ENCODE measurements around the gene AP1G2. TPM values are rescaled to one million over a fixed set of nuclear protein-coding genes. Genes with fewer than 3 reads are reported as not detected.

Gene AP1G2
- total and polyA plus RNA-seq, 2 of the 13 experiments (the other 11 are each of a cell fraction or from before 2014, with no cell fraction given), result 96.9 to 611 TPM

DNA sequence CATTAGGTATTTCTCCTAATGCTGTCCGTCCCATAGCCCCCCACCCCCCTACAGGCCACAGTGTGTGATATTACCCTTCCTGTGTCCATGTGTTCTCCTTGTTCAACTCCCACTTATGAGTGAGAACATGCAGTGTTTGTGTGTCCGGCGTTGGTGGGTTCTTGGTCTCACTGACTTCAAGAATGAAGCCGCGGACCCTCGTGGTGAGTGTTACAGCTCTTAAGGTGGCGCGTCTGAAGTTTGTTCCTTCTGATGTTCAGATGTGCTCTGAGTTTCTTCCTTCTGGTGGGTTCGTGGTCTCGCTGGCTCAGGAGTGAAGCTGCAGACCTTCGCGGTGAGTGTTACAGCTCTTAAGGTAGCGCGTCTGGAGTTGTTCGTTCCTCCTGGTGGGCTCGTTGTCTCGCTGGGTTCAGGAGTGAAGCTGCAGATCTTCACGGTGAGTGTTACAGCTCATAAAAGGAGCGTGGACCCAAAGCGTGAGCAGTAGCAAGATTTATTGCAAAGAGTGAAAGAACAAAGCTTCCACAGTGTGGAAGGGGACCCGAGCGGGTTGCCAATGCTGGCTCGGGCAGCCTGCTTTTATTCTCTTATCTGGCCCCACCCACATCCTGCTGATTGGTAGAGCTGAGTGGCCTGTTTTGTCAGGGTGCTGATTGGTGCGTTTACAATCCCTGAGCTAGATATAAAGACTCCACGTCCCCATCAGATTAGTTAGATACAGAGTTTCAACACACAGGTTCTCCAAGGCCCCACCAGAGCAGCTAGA, 16.4 kb upstream of the AP1G2 start (continued):
- TF ChIP-seq ESRRA (CRISPR knock-in tag; IDR thresholded peaks at IDR 0.05; ENCODE audit: low read depth) (peak; percentile 86), ATAD3A (CRISPR knock-in tag; IDR thresholded peaks at IDR 0.05) (peak; percentile 93), NCOA2 (CRISPR knock-in tag; IDR thresholded peaks at IDR 0.05) (peak; percentile 85; the same call in 1 of the 2 replicates), ARNT2 (CRISPR knock-in tag; IDR thresholded peaks at IDR 0.05; ENCODE audit: low read depth) (peak; percentile 89; the same call in 1 of the 2 replicates), JUND (CRISPR knock-in tag; IDR thresholded peaks at IDR 0.05) (peak; percentile 88), PHF8 (CRISPR knock-in tag; IDR thresholded peaks at IDR 0.05) (peak; percentile 58), TEAD3 (CRISPR knock-in tag; optimal IDR thresholded peaks at IDR 0.05; ENCODE audit: borderline replicate concordance) (peak; percentile 74), YEATS2 (CRISPR knock-in tag; IDR thresholded peaks at IDR 0.05; ENCODE audit: borderline replicate concordance) (peak; percentile 89), RBM39 (IDR thresholded peaks at IDR 0.05; ENCODE audit: low read depth, low read length, poor library complexity, severe bottlenecking) (peak; percentile 85), ELF3 (CRISPR knock-in tag; IDR thresholded peaks at IDR 0.05) (peak; percentile 86), POLR2AphosphoS5 (IDR thresholded peaks at IDR 0.05; ENCODE audit: low read depth, low read length) (peak; percentile 76), ZNF614 (CRISPR knock-in tag; IDR thresholded peaks at IDR 0.05; ENCODE audit: borderline replicate concordance) (peak; percentile 73; the same call in 1 of the 2 replicates), ZNF850 (CRISPR knock-in tag; conservative IDR thresholded peaks at IDR 0.05) (0 out of 2 replicates have a peak, but pooled peaks have one; percentile 41)
- TF ChIP-seq, protein P1, sequence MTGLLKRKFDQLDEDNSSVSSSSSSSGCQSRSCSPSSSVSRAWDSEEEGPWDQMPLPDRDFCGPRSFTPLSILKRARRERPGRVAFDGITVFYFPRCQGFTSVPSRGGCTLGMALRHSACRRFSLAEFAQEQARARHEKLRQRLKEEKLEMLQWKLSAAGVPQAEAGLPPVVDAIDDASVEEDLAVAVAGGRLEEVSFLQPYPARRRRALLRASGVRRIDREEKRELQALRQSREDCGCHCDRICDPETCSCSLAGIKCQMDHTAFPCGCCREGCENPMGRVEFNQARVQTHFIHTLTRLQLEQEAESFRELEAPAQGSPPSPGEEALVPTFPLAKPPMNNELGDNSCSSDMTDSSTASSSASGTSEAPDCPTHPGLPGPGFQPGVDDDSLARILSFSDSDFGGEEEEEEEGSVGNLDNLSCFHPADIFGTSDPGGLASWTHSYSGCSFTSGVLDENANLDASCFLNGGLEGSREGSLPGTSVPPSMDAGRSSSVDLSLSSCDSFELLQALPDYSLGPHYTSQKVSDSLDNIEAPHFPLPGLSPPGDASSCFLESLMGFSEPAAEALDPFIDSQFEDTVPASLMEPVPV (CRISPR knock-in tag; IDR thresholded peaks at IDR 0.05), result peak; percentile 94
- TF ChIP-seq, protein P2, sequence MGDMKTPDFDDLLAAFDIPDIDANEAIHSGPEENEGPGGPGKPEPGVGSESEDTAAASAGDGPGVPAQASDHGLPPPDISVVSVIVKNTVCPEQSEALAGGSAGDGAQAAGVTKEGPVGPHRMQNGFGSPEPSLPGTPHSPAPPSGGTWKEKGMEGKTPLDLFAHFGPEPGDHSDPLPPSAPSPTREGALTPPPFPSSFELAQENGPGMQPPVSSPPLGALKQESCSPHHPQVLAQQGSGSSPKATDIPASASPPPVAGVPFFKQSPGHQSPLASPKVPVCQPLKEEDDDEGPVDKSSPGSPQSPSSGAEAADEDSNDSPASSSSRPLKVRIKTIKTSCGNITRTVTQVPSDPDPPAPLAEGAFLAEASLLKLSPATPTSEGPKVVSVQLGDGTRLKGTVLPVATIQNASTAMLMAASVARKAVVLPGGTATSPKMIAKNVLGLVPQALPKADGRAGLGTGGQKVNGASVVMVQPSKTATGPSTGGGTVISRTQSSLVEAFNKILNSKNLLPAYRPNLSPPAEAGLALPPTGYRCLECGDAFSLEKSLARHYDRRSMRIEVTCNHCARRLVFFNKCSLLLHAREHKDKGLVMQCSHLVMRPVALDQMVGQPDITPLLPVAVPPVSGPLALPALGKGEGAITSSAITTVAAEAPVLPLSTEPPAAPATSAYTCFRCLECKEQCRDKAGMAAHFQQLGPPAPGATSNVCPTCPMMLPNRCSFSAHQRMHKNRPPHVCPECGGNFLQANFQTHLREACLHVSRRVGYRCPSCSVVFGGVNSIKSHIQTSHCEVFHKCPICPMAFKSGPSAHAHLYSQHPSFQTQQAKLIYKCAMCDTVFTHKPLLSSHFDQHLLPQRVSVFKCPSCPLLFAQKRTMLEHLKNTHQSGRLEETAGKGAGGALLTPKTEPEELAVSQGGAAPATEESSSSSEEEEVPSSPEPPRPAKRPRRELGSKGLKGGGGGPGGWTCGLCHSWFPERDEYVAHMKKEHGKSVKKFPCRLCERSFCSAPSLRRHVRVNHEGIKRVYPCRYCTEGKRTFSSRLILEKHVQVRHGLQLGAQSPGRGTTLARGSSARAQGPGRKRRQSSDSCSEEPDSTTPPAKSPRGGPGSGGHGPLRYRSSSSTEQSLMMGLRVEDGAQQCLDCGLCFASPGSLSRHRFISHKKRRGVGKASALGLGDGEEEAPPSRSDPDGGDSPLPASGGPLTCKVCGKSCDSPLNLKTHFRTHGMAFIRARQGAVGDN (CRISPR knock-in tag; IDR thresholded peaks at IDR 0.05), result peak; percentile 47; the same call in 1 of the 2 replicates
- TF ChIP-seq, protein P3, sequence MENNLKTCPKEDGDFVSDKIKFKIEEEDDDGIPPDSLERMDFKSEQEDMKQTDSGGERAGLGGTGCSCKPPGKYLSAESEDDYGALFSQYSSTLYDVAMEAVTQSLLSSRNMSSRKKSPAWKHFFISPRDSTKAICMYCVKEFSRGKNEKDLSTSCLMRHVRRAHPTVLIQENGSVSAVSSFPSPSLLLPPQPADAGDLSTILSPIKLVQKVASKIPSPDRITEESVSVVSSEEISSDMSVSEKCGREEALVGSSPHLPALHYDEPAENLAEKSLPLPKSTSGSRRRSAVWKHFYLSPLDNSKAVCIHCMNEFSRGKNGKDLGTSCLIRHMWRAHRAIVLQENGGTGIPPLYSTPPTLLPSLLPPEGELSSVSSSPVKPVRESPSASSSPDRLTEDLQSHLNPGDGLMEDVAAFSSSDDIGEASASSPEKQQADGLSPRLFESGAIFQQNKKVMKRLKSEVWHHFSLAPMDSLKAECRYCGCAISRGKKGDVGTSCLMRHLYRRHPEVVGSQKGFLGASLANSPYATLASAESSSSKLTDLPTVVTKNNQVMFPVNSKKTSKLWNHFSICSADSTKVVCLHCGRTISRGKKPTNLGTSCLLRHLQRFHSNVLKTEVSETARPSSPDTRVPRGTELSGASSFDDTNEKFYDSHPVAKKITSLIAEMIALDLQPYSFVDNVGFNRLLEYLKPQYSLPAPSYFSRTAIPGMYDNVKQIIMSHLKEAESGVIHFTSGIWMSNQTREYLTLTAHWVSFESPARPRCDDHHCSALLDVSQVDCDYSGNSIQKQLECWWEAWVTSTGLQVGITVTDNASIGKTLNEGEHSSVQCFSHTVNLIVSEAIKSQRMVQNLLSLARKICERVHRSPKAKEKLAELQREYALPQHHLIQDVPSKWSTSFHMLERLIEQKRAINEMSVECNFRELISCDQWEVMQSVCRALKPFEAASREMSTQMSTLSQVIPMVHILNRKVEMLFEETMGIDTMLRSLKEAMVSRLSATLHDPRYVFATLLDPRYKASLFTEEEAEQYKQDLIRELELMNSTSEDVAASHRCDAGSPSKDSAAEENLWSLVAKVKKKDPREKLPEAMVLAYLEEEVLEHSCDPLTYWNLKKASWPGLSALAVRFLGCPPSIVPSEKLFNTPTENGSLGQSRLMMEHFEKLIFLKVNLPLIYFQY (CRISPR knock-in tag; IDR thresholded peaks at IDR 0.05; ENCODE audit: borderline replicate concordance), result peak; percentile 78; the same call in 1 of the 2 replicates
- TF ChIP-seq, protein P4, sequence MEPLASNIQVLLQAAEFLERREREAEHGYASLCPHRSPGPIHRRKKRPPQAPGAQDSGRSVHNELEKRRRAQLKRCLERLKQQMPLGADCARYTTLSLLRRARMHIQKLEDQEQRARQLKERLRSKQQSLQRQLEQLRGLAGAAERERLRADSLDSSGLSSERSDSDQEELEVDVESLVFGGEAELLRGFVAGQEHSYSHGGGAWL (CRISPR knock-in tag; IDR thresholded peaks at IDR 0.05), result peak; percentile 84; the same call in 1 of the 2 replicates
